Measurements from ENCODE around the gene RNASE8. TPM values are rescaled to one million over a fixed set of nuclear protein-coding genes. Genes with fewer than 3 reads are reported as not detected.

RNASE8 gene, protein sequence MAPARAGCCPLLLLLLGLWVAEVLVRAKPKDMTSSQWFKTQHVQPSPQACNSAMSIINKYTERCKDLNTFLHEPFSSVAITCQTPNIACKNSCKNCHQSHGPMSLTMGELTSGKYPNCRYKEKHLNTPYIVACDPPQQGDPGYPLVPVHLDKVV
- total RNA-seq: not detected in 2 replicates

DNA sequence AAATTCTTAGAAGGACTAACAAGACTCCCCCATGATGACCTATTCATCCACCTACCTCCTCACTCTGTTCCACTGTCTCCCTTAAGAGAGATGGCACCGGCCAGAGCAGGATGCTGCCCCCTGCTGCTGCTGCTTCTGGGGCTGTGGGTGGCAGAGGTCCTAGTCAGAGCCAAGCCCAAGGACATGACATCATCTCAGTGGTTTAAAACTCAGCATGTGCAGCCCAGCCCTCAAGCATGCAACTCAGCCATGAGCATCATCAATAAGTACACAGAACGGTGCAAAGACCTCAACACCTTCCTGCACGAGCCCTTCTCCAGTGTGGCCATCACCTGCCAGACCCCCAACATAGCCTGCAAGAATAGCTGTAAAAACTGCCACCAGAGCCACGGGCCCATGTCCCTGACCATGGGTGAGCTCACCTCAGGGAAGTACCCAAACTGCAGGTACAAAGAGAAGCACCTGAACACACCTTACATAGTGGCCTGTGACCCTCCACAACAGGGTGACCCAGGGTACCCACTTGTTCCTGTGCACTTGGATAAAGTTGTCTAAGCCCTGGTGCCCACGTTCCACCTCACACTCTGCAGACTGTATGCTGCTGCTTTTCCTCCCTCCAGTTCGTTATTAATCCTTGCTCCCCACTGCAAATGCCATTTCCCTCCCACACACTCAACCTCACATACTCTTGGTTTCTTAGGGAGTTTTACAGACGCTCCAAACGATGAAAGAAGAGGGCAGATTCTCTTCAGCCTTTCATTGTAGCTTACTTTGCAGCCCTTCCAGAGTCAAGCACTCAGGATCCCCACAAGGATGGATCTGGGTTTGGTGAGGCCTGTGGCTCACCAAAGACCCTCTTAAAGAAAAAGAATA lies at the start of gene RNASE8:
Gene RNASE8, plus strand, starts transcription at position 20 of the 873 bp plus-strand sequence. Its CDS starts 71 bp downstream, at position 91.

DNA sequence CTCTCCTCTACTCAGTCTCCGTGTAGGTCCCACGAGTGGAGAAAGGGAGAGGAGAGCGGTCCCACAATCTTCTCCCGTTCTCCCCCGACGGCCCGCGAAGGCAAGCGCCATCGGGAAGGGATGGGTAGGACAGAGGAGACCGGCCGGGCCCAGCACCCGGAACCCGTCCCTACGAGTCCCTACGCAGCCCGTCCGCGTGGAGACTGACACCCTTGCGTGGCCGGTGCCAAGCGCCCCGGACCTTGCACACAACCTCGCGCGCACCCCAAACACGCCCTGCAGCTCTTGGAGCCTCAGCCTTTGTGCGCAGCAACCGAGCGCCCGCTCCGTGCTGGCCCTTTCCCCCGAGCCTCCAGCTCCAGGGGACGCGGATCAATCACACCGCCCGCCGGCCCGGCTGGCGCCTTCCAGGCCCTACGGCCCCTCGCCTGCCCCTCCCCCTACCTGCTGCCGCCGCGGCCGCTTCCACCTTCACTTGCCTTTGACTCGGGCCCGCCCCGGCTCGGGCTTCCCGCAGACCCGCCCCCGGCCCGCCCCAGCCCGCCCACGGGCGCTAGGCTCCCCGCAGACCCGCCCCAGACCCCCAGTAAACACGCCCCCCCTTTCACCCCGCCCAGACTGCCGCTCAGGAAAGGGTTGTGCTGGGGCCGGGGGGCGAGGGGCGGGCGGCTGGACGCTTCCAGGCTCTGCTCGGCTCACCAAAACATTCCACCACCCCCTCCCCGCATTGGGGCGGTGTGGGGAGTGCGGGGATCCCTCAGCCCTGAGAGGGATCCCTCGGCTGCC lies 32.8 kb upstream of the RNASE8 start, which contains the start of gene NDRG2:
Gene NDRG2, minus strand, starts transcription at position 477 of the 786 bp plus-strand sequence. CDS start 1,746 bp downstream, outside the sequence.

DNA sequence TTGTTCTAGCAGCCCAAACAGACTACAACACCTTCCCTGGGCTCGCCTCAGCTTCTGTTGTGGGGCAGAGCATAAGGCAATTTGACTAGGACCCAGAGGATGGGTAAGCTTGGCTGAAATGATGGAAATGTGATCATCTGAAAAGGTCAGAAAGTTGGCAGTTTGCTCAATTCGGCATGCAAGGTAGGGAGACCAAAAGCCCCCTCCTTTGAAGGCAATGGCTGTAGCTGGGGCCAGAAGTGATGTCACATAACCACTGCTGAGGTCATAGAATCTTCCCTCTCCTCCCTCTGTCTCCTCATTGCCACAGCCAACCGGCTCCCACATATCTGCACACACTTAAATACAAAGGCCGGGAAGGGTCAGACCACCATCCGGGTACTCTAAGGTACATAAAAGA lies 27.7 kb upstream of the RNASE8 start, which contains the start of gene TPPP2:
Gene TPPP2, plus strand, starts transcription at position 301 of the 400 bp plus-strand sequence. CDS start 365 bp downstream, outside the sequence.

DNA sequence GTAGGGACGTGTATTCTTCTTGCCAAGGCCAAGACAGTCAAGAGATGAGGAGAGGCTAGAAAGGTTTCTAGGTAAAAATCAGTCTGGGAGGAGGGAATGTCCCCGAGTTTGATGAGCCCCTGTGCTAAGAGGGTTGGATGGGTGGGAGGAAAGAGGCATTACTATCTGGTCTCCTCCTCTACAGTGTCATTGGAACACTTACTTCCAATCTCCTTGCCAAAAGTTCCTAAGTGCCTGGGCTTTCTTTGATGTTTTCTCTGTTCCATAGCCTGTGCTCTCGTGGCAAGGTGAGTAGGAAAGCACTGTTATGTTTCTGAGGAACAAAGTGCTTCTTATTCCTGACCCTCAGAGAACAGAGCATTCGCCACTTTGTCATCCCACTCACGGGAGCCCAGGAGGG lies 22.9 kb upstream of the RNASE8 start, which contains the start of gene RNASE13:
Gene RNASE13, minus strand, starts transcription at position 101 of the 400 bp plus-strand sequence. CDS start 519 bp downstream, outside the sequence.

GRCh38 chr14:21041676-21042433 lies 15.8 kb upstream of the RNASE8 start, which contains the start of gene RNASE7:
Gene RNASE7 (plus strand): TSS chr14:21042362. CDS start chr14:21042993, 631 bp downstream.

DNA sequence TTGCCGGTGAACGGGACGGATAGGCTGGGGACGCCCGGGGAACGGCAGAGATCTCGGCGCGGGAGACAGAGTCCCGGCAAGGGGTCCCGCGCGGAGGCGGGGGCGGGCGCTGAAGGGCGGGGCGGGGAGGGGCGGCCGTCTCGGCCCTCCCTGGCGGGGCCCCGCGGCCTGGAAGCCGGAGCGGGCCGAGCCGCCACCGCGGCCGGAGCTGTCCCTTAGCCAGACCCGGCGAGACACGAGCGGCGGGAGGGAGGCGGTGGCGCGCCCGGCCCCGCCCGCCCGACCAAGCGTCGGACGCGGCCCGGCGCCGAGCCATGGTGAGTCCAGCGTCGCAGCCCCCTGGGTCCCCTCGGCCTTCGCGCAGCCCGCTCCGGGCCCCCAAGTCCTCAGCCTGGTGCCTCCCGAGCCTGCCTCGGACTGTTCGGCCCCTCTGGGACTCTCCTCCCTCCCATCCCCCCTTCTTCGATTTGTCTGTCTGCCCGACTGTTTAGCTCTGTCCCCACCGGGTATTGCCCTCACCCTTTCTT lies 12.5 kb downstream of the RNASE8 start, which contains the start of gene ARHGEF40:
Gene ARHGEF40, plus strand, starts transcription at position 222 of the 527 bp plus-strand sequence. Its CDS starts 93 bp downstream, at position 315.

DNA sequence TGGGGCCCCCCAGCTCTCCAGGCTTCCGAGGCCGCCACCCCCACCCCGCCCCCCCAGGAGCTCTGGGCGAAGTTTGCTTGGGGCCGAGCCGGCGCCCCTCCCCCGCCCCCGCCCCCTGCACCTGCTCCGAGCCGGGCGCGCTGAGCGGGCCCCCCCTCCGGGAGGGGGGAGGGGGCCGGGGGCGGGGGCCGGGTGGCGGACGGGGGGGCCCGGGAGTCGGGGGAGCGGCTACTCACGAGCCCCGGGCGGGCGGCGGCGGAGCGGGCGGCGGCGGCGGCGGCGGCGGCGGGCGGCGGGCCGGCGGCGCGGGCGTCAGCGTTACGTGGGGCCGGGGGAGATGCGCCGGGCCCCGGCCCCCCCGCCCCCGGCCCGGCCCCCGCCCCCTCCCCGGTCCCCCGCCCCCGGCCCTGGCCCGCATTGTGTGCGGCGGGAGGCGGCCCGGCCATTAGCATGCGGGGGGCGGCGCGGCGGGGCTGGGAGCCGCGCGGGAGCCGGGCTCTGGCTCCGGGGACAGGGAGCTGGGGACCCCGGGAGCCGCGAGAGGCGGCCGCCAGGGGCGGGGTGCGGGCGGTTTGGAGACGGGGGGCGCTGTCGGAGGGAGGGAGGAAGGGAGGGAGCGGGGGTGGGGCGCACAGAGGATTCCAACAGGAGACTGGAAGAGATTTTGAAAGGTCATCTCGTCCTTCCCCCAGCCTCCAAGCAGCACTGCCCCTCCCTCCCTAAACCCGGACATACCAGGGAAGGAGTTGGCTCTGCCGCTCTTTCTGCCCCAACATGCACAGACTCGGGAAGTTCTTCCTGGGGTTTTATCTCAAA lies 40.7 kb downstream of the RNASE8 start, which contains the start of gene ZNF219:
Gene ZNF219, minus strand, starts transcription at position 580 of the 816 bp plus-strand sequence. CDS start 5,064 bp downstream, outside the sequence.

GRCh38 chr14:21100931-21101330 lies 43.3 kb downstream of the RNASE8 start, which contains the start of gene TMEM253:
Gene TMEM253 (plus strand): TSS chr14:21101066. CDS start chr14:21101344, 278 bp downstream.

Other genes with a start within 250 kb of the RNASE8 start
- not detected in 2 replicates for gene RNASE3, start 166.4 kb upstream of the RNASE8 start, total RNA-seq
- gene RNASE2, start 102.3 kb upstream of the RNASE8 start, total RNA-seq: not detected in 2 replicates
- gene METTL17, start 67.8 kb upstream of the RNASE8 start, total RNA-seq: 81.8 and 83.8 TPM in 2 replicates
- 0.15 and 0.31 TPM in 2 replicates for gene SLC39A2, start 58.5 kb upstream of the RNASE8 start, total RNA-seq
- gene NDRG2, start 32.8 kb upstream of the RNASE8 start, total RNA-seq: 2.8 and 7.8 TPM in 2 replicates
- not detected in 2 replicates for gene TPPP2, start 27.6 kb upstream of the RNASE8 start, total RNA-seq
- gene RNASE13, start 23.0 kb upstream of the RNASE8 start, total RNA-seq: not detected in 2 replicates
- 5.5 and 22.4 TPM in 2 replicates for gene RNASE7, start 15.5 kb upstream of the RNASE8 start, total RNA-seq
- gene ARHGEF40, start 12.5 kb downstream of the RNASE8 start, total RNA-seq: 6.4 and 13.7 TPM in 2 replicates
- gene ZNF219, start 40.8 kb downstream of the RNASE8 start, total RNA-seq: 66.6 and 69.2 TPM in 2 replicates
- gene TMEM253, start 43.2 kb downstream of the RNASE8 start, total RNA-seq: 0.08 and 0.31 TPM in 2 replicates
- not detected in 2 replicates for gene OR5AU1, start 98.2 kb downstream of the RNASE8 start, total RNA-seq
- gene HNRNPC, start 211.6 kb downstream of the RNASE8 start, total RNA-seq: 530 and 909 TPM in 2 replicates
- not detected in 2 replicates for gene RPGRIP1, start 222.3 kb downstream of the RNASE8 start, total RNA-seq

Data from hair follicular keratinocyte (primary cell).